Lower leg skin (tissue), 4 donors: Measurements from ENCODE around the gene DUSP22. TPM values are rescaled to one million over a fixed set of nuclear protein-coding genes. Genes with fewer than 3 reads are reported as not detected.
"Not testable (repeated sequence)": the region's sequence is repeated elsewhere in the genome, so short reads cannot be mapped to it uniquely, and the experiment has no call there.

Source experiments
- DNase-seq, 2 donors: peaks; one replicate each; pipeline ENCODE4 v3.0.0-alpha.2; 2019; ENCODE audit warnings: low spot score in 2 of 2
- H3K4me3 ChIP-seq: fragments of 200-600 bp; sonication (generic); 2 replicates; pipeline ENCODE4 v1.5.1; 2017; ENCODE audit warnings: mild to moderate bottlenecking, low read depth; ENCODE audit not compliant: poor library complexity, severe bottlenecking
- CTCF ChIP-seq, 3 donors: fragments of 450-650 bp; IDR thresholded peaks; one replicate each; pipeline ENCODE4 v1.5.1; 2016; ENCODE audit warnings: antibody characterized with exemption in 3 of 3, mild to moderate bottlenecking in 3 of 3, moderate library complexity in 2 of 3
- POLR2A ChIP-seq, 2 donors: fragments of 450-650 bp; IDR thresholded peaks; one replicate each; pipeline ENCODE4 v1.6.1; 2016 to 2017; ENCODE audit warnings: antibody characterized with exemption in 2 of 2, mild to moderate bottlenecking in 1 of 2, moderate library complexity in 1 of 2
- WGBS, 2 donors: methylation state at CpG; one replicate each; pipeline ENCODE4 v1.1.5; 2018; 5-methylcytosine and 5-hydroxymethylcytosine counted together
- intact Hi-C: fragments of 100-400 bp; cut with DNase I; formaldehyde crosslinking; loops from one replicate; pipeline ENCODE4 v1.15.0; 2023; ENCODE audit warnings: low total_unique reads
- total RNA-seq, 4 donors: library from RNA; depleted of rRNA; stranded (reverse); fragments of >200 nt; gene quantifications; one replicate each; pipeline ENCODE4 v1.1.0, GENCODE V29; 2016

DUSP22 gene
- total RNA-seq, 4 donors from 2014 or later: 53.2 to 81.1 (median 63.4) TPM

GRCh38 chr6:324116-324728 is 31.9 kb downstream of the DUSP22 start:
- no peak overlapping the region for H3K4me3 ChIP-seq
- intact Hi-C loops: no loop called here
- WGBS, 2 donors: 80 to 82% methylated on average over 19 of the region's 19 CpGs
- DNase-seq: no peak
- TF ChIP-seq POLR2A (IDR thresholded peaks at IDR 0.05) (no peak), CTCF (IDR thresholded peaks at IDR 0.05) (no peak)

- DNase-seq: no peak
- no peak overlapping the region for H3K4me3 ChIP-seq
- TF ChIP-seq POLR2A (IDR thresholded peaks at IDR 0.05) (no peak), CTCF (IDR thresholded peaks at IDR 0.05) (no peak)
- WGBS, 2 donors: 85 to 89% methylated on average over 11 of the region's 11 CpGs
- intact Hi-C loops: no loop called here
These were observed 32.4 kb downstream of the DUSP22 start for GRCh38 chr6:324729-325125.

DNA sequence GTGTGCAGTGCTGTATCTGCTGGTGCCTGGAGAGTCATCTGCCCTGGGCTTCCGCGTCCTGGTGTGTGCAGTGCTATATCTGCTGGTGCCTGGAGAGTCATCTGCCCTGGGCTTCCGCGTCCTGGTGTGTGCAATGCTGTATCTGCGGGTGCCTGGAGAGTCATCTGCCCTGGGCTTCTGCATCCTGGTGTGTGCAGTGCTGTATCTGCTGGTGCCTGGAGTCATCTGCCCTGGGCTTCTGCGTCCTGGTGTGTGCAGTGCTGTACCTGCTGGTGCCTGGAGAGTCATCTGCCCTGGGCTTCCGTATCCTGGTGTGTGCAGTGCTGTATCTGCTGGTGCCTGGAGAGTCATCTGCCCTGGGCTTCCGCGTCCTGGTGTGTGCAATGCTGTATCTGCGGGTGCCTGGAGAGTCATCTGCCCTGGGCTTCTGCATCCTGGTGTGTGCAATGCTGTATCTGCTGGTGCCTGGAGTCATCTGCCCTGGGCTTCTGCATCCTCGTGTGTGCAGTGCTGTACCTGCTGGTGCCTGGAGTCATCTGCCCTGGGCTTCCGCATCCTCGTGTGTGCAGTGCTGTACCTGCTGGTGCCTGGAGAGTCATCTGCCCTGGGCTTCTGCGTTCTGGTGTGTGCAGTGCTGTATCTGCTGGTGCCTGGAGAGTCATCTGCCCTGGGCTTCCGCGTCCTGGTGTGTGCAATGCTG is 33.0 kb downstream of the DUSP22 start:
- DNase-seq, intact Hi-C loops, H3K4me3 ChIP-seq: not testable (repeated sequence)
- 78 to 84% methylated on average over 16 of the region's 16 CpGs for WGBS, 2 donors

DNA sequence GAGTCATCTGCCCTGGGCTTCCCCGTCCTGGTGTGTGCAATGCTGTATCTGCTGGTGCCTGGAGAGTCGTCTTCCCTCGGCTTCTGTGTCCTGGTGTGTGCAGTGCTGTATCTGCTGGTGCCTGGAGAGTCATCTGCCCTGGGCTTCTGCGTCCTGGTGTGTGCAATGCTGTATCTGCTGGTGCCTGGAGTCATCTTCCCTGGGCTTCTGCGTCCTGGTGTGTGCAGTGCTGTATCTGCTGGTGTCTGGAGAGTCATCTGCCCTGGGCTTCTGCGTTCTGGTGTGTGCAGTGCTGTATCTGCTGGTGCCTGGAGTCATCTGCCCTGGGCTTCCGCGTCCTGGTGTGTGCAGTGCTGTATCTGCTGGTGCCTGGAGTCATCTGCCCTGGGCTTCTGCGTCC is 33.8 kb downstream of the DUSP22 start:
- DNase-seq, intact Hi-C loops, H3K4me3 ChIP-seq: not testable (repeated sequence)
- WGBS, 2 donors: 72 to 74% methylated on average over 9 of the region's 9 CpGs

DNA sequence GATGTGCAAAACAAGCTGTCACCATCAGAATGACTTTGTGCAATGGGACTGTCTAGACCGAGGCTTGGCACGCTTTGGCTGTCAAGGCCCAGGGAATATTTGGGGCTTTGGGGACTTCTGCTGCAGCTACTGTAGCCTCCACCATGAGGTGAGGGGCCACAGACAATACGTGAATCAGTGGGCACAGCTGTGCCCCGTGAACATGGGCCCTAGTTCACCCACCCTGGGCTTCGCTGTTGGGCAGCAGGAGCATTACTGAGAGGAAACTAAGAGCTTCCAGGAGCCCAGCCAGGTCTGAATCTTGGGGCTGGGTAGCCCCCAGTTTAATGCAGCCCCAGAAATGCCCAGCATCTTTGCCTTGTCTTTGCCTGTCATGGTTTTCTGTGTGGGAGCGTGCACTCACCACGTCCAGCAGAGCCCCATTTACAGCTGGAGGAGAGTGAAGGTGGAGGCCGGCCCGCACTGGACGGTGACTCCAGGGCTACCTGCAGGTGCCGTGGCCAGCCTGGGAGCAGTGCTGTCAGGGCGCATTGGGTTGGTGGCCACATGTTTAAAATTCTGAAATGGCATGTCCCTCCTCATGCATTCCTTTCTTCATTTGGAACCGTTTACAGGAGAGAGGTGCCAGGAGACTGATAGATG is 34.7 kb downstream of the DUSP22 start:
- TF ChIP-seq POLR2A (IDR thresholded peaks at IDR 0.05) (no peak), CTCF (IDR thresholded peaks at IDR 0.05) (no peak)
- no peak overlapping the region for H3K4me3 ChIP-seq
- 86 to 87% methylated on average over 13 of the region's 13 CpGs for WGBS, 2 donors
- no peak for DNase-seq
- intact Hi-C loops: no loop called here

DNA sequence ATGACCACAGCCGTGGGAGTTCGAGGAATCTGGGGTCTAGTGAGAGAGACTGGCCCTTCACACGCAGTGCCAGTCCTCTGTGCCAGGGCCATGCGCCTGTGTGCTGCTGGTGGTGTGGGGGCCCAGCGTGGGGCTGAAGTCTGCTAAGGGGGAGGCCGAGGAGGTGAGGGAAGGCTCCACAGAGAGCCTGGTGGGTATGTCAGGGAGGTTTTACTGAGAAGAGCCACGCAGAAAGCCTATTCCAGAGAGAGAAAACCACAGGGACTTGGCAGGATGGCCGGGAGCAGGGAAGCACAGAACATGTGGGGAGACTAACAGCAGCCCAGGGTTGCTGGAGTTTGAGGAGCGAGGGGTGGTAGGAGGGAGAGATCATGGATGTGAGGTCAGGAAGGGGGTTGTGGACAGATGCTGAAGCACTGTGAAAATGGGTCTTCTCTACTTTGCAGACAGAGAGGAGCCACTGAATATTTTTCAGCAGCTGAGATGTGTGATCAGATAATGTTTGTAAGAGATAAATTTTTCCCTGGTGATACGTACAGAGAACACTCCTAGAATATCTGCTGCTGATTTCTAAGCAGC is 35.3 kb downstream of the DUSP22 start:
- intact Hi-C loops: no loop called here
- H3K4me3 ChIP-seq: no peak overlapping the region
- no peak for TF ChIP-seq CTCF (IDR thresholded peaks at IDR 0.05)
- no peak for TF ChIP-seq POLR2A (IDR thresholded peaks at IDR 0.05)
- DNase-seq: no peak
- 52 to 59% methylated on average over 10 of the region's 10 CpGs for WGBS, 2 donors
